OCI-LY1 (cell line): ENCODE measurements around the gene BDH1.

ENCODE experiments used
- H2AFZ ChIP-seq: fragments of 200-600 bp; sonication (generic), shearing (Covaris generic); 2 replicates; pipeline ENCODE4 v1.6.0; 2014; ENCODE audit warnings: antibody characterized with exemption, mild to moderate bottlenecking, low read length
- H3F3A ChIP-seq: fragments of 200-600 bp; sonication (generic), shearing (Covaris generic); 2 replicates; pipeline ENCODE4 v1.6.0; 2014; ENCODE audit warnings: mild to moderate bottlenecking, antibody characterized with exemption, low read length, moderate library complexity; ENCODE audit not compliant: insufficient read depth
- H3K27ac ChIP-seq: fragments of 200-600 bp; sonication (generic); 2 replicates; pipeline ENCODE4 v1.5.1; 2014; ENCODE audit warnings: low read length, mixed run types, mild to moderate bottlenecking, low read depth; ENCODE audit not compliant: poor library complexity, severe bottlenecking
- H3K27me3 ChIP-seq: fragments of 200-600 bp; sonication (generic); 2 replicates; pipeline ENCODE4 v1.6.0; 2014; ENCODE audit warnings: antibody characterized with exemption, mild to moderate bottlenecking, low read length, moderate library complexity; ENCODE audit not compliant: insufficient read depth
- H3K36me3 ChIP-seq: fragments of 200-600 bp; sonication (generic); 2 replicates; pipeline ENCODE4 v1.6.1; 2014; ENCODE audit warnings: mild to moderate bottlenecking, antibody characterized with exemption, low read length, moderate library complexity, mixed read lengths; ENCODE audit not compliant: insufficient read depth
- H3K4me1 ChIP-seq: fragments of 200-600 bp; sonication (generic); 2 replicates; pipeline ENCODE4 v1.5.1; 2014; ENCODE audit warnings: mild to moderate bottlenecking, low read length, moderate library complexity; ENCODE audit not compliant: insufficient read depth, severe bottlenecking
- H3K4me2 ChIP-seq: fragments of 200-600 bp; sonication (generic), shearing (Covaris generic); 2 replicates; pipeline ENCODE4 v1.6.1; 2014; ENCODE audit warnings: low read length
- H3K4me3 ChIP-seq: fragments of 200-600 bp; sonication (generic); 2 replicates; pipeline ENCODE4 v1.5.1; 2014; ENCODE audit warnings: low read length, low read depth, mild to moderate bottlenecking, mixed read lengths; ENCODE audit not compliant: poor library complexity, severe bottlenecking
- H3K79me2 ChIP-seq: fragments of 200-600 bp; shearing (Covaris generic); 2 replicates; pipeline ENCODE4 v1.6.1; 2016; ENCODE audit warnings: mixed run types, low read length, mixed read lengths; ENCODE audit not compliant: insufficient read depth
- H3K9ac ChIP-seq: fragments of 200-600 bp; sonication (generic), shearing (Covaris generic); 2 replicates; pipeline ENCODE4 v1.6.1; 2014; ENCODE audit warnings: mild to moderate bottlenecking, low read length, mixed read lengths
- H3K9me2 ChIP-seq: fragments of 200-600 bp; sonication (generic), shearing (Covaris generic); 2 replicates; pipeline ENCODE4 v1.6.1; 2014; ENCODE audit warnings: low read depth, mild to moderate bottlenecking, low read length, mixed read lengths
- H3K9me3 ChIP-seq: fragments of 200-600 bp; shearing (Covaris generic); 2 replicates; pipeline ENCODE4 v1.6.1; 2014; ENCODE audit warnings: low read length, mixed read lengths
- H4K20me1 ChIP-seq: fragments of 200-600 bp; sonication (generic), shearing (Covaris generic); 2 replicates; pipeline ENCODE4 v1.6.0; 2016; ENCODE audit warnings: mild to moderate bottlenecking, low read length; ENCODE audit not compliant: insufficient read depth
- CTCF ChIP-seq: fragments of 200-600 bp; sonication (generic), shearing (Covaris generic); IDR thresholded peaks from 2 replicates; pipeline ENCODE4 v1.5.1; 2017; ENCODE audit warnings: mild to moderate bottlenecking, antibody characterized with exemption, low read length, moderate library complexity, mixed read lengths
- EZH2 ChIP-seq: fragments of 200-600 bp; sonication (generic), shearing (Covaris generic); IDR thresholded peaks from 2 replicates; pipeline ENCODE4 v1.8.0; 2017; ENCODE audit warnings: borderline replicate concordance, mixed run types, mild to moderate bottlenecking, antibody characterized with exemption, low read length, moderate library complexity, mixed read lengths

Gene BDH1

GRCh38 chr3:197490098-197491058 lies 65.4 kb downstream of the BDH1 start:
- TF ChIP-seq EZH2, result no peak
- TF ChIP-seq CTCF, result no peak
- H3K9ac ChIP-seq, result no peak overlapping the region
- H3K27me3 ChIP-seq, result 0 out of 2 replicates have a peak, but pooled peaks cover 14% of the 10 kb centered on the region
- H2AFZ ChIP-seq, result no peak overlapping the region
- H3K4me1 ChIP-seq, result no peaks in the 10 kb centered on the region
- no peaks in the 10 kb centered on the region for H3K36me3 ChIP-seq
- H3K4me3 ChIP-seq, result no peak overlapping the region
- H3K9me3 ChIP-seq, result no peaks in the 10 kb centered on the region
- H3K27ac ChIP-seq, result no peak overlapping the region
- no peaks in the 10 kb centered on the region for H3K9me2 ChIP-seq
- no peaks in the 10 kb centered on the region for H3F3A ChIP-seq
- H3K79me2 ChIP-seq, result no peaks in the 10 kb centered on the region
- no peak overlapping the region for H3K4me2 ChIP-seq
- no peaks in the 10 kb centered on the region for H4K20me1 ChIP-seq

- TF ChIP-seq CTCF (no peak), EZH2 (no peak)
- no peaks in the 10 kb centered on the region for H3K36me3 ChIP-seq
- no peak overlapping the region for H3K4me3 ChIP-seq
- no peak overlapping the region for H3K27ac ChIP-seq
- H4K20me1 ChIP-seq, result no peaks in the 10 kb centered on the region
- no peaks in the 10 kb centered on the region for H3F3A ChIP-seq
- H3K4me1 ChIP-seq, result no peaks in the 10 kb centered on the region
- H3K27me3 ChIP-seq, result peaks cover 20% of the 10 kb centered on the region; the same call in 1 of the 2 replicates
- H3K9me3 ChIP-seq, result no peaks in the 10 kb centered on the region
- H3K79me2 ChIP-seq, result no peaks in the 10 kb centered on the region
- H2AFZ ChIP-seq, result no peak overlapping the region
- H3K9me2 ChIP-seq, result no peaks in the 10 kb centered on the region
- H3K9ac ChIP-seq, result no peak overlapping the region
- H3K4me2 ChIP-seq, result no peak overlapping the region
Observed at GRCh38 chr3:197487911-197488391, 67.8 kb downstream of the BDH1 start.

GRCh38 chr3:197486861-197487260 lies 68.9 kb downstream of the BDH1 start:
- Histone ChIP-seq H3F3A (no peaks in the 10 kb centered on the region), H3K4me3 (no peak overlapping the region), H2AFZ (no peak overlapping the region), H3K4me1 (no peaks in the 10 kb centered on the region), H4K20me1 (no peaks in the 10 kb centered on the region), H3K9me2 (no peaks in the 10 kb centered on the region), H3K4me2 (no peak overlapping the region), H3K36me3 (no peaks in the 10 kb centered on the region), H3K9ac (no peak overlapping the region), H3K27me3 (peaks cover 20% of the 10 kb centered on the region; the same call in 1 of the 2 replicates), H3K79me2 (no peaks in the 10 kb centered on the region), H3K27ac (no peak overlapping the region), H3K9me3 (no peaks in the 10 kb centered on the region)
- TF ChIP-seq EZH2 (no peak), CTCF (no peak)
